ENCODE results near the gene ZNF576. TPM values are rescaled to one million over a fixed set of nuclear protein-coding genes. Genes with fewer than 3 reads are reported as not detected.

ZNF576 gene
- total and polyA plus RNA-seq, 9 of the 15 experiments (the other 6 are each of a cell fraction or from before 2014, with no cell fraction given): 6.8 to 18.2 (median 12.2) TPM

DNA sequence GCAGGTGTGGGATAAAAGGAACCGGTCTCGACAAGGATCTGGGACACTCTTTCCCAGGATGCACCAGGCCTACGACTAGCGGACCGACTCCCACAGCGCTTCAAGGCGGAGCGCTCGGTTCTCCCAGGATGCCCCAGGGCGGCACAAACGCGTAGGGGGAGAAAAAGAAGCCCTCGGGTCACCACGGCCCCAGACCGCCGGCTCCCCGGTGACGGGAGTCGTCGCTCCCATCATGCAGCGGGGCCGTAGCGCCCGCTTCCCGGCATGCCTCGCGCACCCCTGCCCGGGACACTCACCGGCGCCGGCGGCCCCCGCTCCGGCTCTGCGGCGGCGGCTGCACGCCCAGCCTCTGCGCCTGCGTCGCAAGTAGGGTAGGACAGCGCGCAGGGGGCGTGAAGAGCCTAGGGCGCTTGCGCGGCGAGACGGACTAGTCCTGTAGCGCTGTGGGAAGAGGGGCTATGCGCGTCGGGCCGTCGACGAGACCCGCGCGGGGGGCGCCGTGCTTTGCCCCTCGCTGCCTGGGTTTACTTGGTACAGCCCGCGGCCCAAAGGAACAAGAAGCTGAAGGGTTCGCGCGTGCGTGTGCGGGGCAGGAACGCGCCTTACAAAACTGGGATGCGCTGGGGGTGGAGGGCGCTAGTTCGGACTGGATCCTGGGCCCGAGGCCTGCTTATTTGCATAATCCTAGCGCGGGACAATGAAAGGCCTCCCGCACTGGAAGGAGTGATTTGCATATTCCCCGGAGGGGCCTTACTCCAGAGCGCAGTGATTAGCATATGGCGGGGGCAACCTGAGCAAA is 23.1 kb downstream of the ZNF576 start, which contains the start of gene ZNF428 (continued):
- TF ChIP-seq GATAD2B (IDR thresholded peaks at IDR 0.05; ENCODE audit: borderline replicate concordance) (0 out of 2 replicates have a peak, but pooled peaks have one; percentile 46), HSF4 (CRISPR knock-in tag; IDR thresholded peaks at IDR 0.05; ENCODE audit: borderline replicate concordance) (no peak), L3MBTL2 (IDR thresholded peaks at IDR 0.05) (peak; percentile 90), RFX1 (IDR thresholded peaks at IDR 0.05) (no peak; the same call in 1 of the 2 replicates), XRCC4 (IDR thresholded peaks at IDR 0.05; ENCODE audit: extremely low read depth, insufficient read depth, insufficient read length) (no peak), RNF2 (IDR thresholded peaks at IDR 0.05) (no peak; the same call in 1 of the 2 replicates), HOXB6 (CRISPR knock-in tag; IDR thresholded peaks at IDR 0.05; ENCODE audit: borderline replicate concordance) (no peak), ZNF41 (CRISPR knock-in tag; conservative IDR thresholded peaks at IDR 0.05) (no peak), POU5F1 (IDR thresholded peaks at IDR 0.05; ENCODE audit: borderline replicate concordance, low read depth, low read length, partially characterized antibody) (peak; percentile 52), RCOR1 (IDR thresholded peaks at IDR 0.05; ENCODE audit: borderline replicate concordance in 1 of 2, low read depth in 2 of 2, low read length in 2 of 2) (peak; percentile 30 to 63; a peak in 2 of 4 replicates), HDAC3 (IDR thresholded peaks at IDR 0.05; ENCODE audit: borderline replicate concordance, partially characterized antibody) (no peak), PYGO2 (tag; IDR thresholded peaks at IDR 0.05) (no peak)
- TF ChIP-seq, protein P1, sequence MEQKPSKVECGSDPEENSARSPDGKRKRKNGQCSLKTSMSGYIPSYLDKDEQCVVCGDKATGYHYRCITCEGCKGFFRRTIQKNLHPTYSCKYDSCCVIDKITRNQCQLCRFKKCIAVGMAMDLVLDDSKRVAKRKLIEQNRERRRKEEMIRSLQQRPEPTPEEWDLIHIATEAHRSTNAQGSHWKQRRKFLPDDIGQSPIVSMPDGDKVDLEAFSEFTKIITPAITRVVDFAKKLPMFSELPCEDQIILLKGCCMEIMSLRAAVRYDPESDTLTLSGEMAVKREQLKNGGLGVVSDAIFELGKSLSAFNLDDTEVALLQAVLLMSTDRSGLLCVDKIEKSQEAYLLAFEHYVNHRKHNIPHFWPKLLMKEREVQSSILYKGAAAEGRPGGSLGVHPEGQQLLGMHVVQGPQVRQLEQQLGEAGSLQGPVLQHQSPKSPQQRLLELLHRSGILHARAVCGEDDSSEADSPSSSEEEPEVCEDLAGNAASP (IDR thresholded peaks at IDR 0.05): no peak
- TF ChIP-seq, protein P2, sequence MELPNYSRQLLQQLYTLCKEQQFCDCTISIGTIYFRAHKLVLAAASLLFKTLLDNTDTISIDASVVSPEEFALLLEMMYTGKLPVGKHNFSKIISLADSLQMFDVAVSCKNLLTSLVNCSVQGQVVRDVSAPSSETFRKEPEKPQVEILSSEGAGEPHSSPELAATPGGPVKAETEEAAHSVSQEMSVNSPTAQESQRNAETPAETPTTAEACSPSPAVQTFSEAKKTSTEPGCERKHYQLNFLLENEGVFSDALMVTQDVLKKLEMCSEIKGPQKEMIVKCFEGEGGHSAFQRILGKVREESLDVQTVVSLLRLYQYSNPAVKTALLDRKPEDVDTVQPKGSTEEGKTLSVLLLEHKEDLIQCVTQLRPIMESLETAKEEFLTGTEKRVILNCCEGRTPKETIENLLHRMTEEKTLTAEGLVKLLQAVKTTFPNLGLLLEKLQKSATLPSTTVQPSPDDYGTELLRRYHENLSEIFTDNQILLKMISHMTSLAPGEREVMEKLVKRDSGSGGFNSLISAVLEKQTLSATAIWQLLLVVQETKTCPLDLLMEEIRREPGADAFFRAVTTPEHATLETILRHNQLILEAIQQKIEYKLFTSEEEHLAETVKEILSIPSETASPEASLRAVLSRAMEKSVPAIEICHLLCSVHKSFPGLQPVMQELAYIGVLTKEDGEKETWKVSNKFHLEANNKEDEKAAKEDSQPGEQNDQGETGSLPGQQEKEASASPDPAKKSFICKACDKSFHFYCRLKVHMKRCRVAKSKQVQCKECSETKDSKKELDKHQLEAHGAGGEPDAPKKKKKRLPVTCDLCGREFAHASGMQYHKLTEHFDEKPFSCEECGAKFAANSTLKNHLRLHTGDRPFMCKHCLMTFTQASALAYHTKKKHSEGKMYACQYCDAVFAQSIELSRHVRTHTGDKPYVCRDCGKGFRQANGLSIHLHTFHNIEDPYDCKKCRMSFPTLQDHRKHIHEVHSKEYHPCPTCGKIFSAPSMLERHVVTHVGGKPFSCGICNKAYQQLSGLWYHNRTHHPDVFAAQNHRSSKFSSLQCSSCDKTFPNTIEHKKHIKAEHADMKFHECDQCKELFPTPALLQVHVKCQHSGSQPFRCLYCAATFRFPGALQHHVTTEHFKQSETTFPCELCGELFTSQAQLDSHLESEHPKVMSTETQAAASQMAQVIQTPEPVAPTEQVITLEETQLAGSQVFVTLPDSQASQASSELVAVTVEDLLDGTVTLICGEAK (IDR thresholded peaks at IDR 0.05): no peak
- TF ChIP-seq, protein P2 (CRISPR knock-in tag; IDR thresholded peaks at IDR 0.05): no peak
